Measurements from ENCODE around the gene ALG9. TPM values are rescaled to one million over a fixed set of nuclear protein-coding genes. Genes with fewer than 3 reads are reported as not detected.
"Not testable (repeated sequence)": the region's sequence is repeated elsewhere in the genome, so short reads cannot be mapped to it uniquely, and the experiment has no call there.

Gene ALG9
- total and polyA plus RNA-seq, 3 experiments from 2014 or later: 16.7 to 38.0 (median 37.4) TPM

DNA sequence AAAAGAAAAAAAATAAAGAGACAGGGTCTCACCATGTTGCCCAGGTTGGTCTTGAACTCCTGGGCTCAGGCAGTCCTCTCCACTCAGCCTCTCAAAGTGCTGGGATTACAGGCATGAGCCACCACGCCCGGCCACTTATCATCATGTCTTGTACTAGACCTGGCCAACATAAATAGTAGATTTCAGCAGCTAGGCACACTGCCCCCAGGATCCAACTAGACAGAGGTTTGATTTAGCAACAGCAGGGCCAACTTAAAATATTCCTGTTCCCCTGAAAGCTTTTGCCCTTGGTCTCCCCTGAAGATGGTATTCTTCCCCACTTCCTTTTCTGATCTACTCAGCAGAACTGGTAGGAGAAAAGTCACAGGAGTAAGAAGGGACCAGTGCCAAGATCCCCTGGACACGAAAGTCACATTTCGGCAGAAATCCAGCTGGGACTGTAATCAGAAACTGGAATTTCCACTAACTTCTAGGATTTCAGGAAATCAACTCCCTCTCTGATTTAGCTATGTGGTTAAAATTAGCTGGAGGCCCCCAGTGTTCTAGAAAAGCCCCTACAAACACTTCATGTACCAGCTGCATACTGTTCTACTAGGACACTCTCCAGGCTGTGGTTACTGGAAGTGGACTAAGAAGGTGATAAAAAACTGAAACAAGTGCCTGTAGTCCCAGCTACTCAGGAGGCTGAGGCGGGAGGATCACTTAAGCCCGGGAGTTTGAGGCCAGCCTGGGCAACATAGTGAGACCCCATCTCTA lies 96.2 kb downstream of the ALG9 start:
- Mint-ChIP-seq H3K27me3 (no peaks in the 10 kb centered on the region), H3K36me3 (no peaks in the 10 kb centered on the region), H3K4me3 (no peak overlapping the region), H3K9me3 (no peaks in the 10 kb centered on the region), H3K27ac (no peak overlapping the region), H3K4me1 (no peaks in the 10 kb centered on the region)
- Histone ChIP-seq H3K36me3 (ENCODE audit: insufficient read depth, low read length) (no peaks in the 10 kb centered on the region), H3K9me3 (ENCODE audit: low read length) (no peaks in the 10 kb centered on the region), H3K27me3 (ENCODE audit: insufficient read depth, low read length, poor library complexity, severe bottlenecking) (no peaks in the 10 kb centered on the region), H3K4me1 (ENCODE audit: insufficient read depth, low read length) (no peaks in the 10 kb centered on the region), H3K4me3 (ENCODE audit: low read length) (no peak overlapping the region), H3K27ac (ENCODE audit: low read depth, low read length) (no peak overlapping the region)
- no peak for DNase-seq
- ChIA-PET CTCF (interaction anchor here (1.0 to 5.8 kb wide), 5 partner anchors 9 to 191 kb away, joined by 3 to 97 read pairs (median 4); no protein-coding TSS in a partner anchor), POLR2A (no interaction called here)

DNA sequence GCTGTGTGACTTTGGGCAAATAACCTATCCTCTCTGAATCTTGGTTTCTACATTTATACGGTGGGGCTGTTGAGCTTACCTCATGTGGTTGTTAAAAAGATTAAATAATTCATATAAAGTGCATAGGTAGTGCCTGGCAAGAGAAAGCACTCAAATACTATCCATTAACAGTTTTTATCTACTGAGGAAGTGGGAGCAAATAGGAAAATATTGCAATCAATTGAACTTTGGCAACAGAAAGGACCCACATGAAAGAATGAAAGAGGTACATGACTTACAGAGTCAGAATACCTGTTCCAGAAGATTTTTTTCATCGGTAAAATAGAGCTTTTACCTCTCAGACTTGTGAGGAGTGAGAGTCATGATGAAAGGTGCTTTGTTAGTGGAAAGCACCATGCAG lies 98.8 kb downstream of the ALG9 start:
- Histone ChIP-seq H3K4me1 (ENCODE audit: insufficient read depth, low read length) (no peaks in the 10 kb centered on the region), H3K27me3 (ENCODE audit: insufficient read depth, low read length, poor library complexity, severe bottlenecking) (no peaks in the 10 kb centered on the region), H3K36me3 (ENCODE audit: insufficient read depth, low read length) (no peaks in the 10 kb centered on the region), H3K9me3 (ENCODE audit: low read length) (no peaks in the 10 kb centered on the region), H3K27ac (ENCODE audit: low read depth, low read length) (no peak overlapping the region), H3K4me3 (ENCODE audit: low read length) (no peak overlapping the region)
- H3K36me3 Mint-ChIP-seq: no peaks in the 10 kb centered on the region
- no peaks in the 10 kb centered on the region for H3K27me3 Mint-ChIP-seq
- CTCF ChIA-PET: interaction anchor here (1.5 kb wide), 1 partner anchor 186 kb away, joined by 7 read pairs; no protein-coding TSS in a partner anchor
- H3K4me1 Mint-ChIP-seq: no peaks in the 10 kb centered on the region
- H3K27ac Mint-ChIP-seq: no peak overlapping the region
- H3K4me3 Mint-ChIP-seq: no peak overlapping the region
- no peak for DNase-seq
- H3K9me3 Mint-ChIP-seq: no peaks in the 10 kb centered on the region
- POLR2A ChIA-PET: no interaction called here

DNA sequence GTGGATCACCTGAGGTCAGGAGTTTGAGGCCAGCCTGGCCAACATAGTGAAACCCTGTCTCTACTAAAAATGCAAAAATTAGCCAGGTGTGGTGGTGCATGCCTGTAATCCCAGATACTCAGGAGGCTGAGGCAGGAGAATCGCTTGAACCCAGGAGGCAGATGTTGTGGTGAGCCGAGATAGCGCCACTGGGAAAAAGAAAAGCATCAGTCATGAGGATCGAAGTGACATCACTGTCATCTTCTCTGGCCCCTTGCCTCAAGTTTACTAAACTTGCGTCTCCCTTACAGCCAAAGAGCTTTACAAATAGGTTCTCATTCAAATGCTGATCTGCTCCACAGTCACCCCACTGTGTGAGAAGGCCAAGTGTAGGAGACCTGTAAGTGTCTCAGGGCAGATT lies 100.2 kb downstream of the ALG9 start:
- POLR2A ChIA-PET; H3K27ac Mint-ChIP-seq; H3K27ac ChIP-seq (ENCODE audit: low read depth, low read length); H3K4me1 Mint-ChIP-seq; H3K9me3 Mint-ChIP-seq; H3K4me3 ChIP-seq (ENCODE audit: low read length); H3K36me3 Mint-ChIP-seq; H3K36me3 ChIP-seq (ENCODE audit: insufficient read depth, low read length); H3K4me3 Mint-ChIP-seq; DNase-seq; H3K4me1 ChIP-seq (ENCODE audit: insufficient read depth, low read length); H3K27me3 Mint-ChIP-seq; CTCF ChIA-PET; H3K9me3 ChIP-seq (ENCODE audit: low read length); H3K27me3 ChIP-seq (ENCODE audit: insufficient read depth, low read length, poor library complexity, severe bottlenecking): not testable (repeated sequence)

DNA sequence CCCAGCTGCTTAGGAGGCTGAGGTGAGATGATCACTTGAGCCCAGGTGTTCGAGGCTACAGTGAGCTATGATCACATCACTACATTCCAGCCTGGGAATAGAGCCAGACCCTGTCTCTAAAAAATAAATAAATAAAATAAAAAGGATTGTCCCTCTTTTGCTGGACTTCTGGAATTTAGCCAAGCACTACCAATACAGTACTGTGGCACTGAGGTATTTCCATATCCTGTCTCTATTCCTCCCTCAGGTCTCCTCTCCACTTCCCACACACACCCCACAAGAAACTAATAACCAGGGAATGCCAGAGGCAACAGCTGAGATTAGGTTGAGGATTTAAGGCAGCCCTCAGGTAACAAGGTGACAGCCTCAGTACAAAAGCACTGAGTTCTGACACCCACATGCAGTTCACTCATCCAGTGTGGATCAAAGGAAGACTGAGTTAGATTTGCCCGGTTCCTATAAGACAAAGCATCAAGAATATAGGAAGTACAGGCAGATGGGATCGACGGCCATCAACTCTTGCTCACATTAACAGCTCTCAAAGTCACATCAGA lies 100.7 kb downstream of the ALG9 start:
- peak overlapping the region in 1 of 7 donors; percentile 64 for H3K4me3 Mint-ChIP-seq

DNA sequence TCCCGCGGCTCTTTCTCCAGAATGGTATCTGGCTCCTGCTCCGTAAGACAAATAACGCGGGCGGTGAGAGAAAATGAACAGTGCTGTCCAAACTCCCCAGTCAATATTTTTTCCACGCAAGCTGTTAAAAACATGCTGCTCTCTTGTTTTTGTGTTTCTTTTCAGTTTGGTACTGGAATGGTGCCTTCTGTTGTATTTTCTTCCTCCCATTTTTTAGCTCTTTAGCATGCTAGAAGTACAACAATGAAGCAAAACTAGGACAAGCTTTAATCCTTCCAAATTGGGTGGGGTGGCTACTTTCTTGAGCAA lies 104.6 kb downstream of the ALG9 start:
- Histone ChIP-seq H3K36me3 (ENCODE audit: insufficient read depth, low read length) (peaks cover 8% of the 10 kb centered on the region), H3K4me1 (ENCODE audit: insufficient read depth, low read length) (peaks cover 24% of the 10 kb centered on the region), H3K27ac (ENCODE audit: low read depth, low read length) (peak overlapping the region; percentile 78), H3K4me3 (ENCODE audit: low read length) (peak overlapping the region; percentile 87), H3K27me3 (ENCODE audit: insufficient read depth, low read length, poor library complexity, severe bottlenecking) (no peaks in the 10 kb centered on the region), H3K9me3 (ENCODE audit: low read length) (no peaks in the 10 kb centered on the region)
- Mint-ChIP-seq H3K27ac (peak overlapping the region; percentile 21 to 99 (median 98)), H3K4me1 (peaks cover 34 to 48% (median 47%) of the 10 kb centered on the region in 3 donors), H3K27me3 (no peaks in the 10 kb centered on the region), H3K9me3 (no peaks in the 10 kb centered on the region), H3K36me3 (peaks cover 0 to 39% (median 10%) of the 10 kb centered on the region in 3 donors), H3K4me3 (peak overlapping the region; percentile 92 to 100 (median 99))
- ChIA-PET POLR2A (interaction anchor here (1.2 to 1.7 kb wide), 4 partner anchors 19 to 165 kb away, joined by 3 to 5 read pairs (median 4); partner anchors contain the start of genes ALG9 and SIK2), CTCF (interaction anchor here (0.9 to 5.5 kb wide), 7 partner anchors 11 to 180 kb away, joined by 3 to 43 read pairs (median 6); no protein-coding TSS in a partner anchor)
- DNase-seq: no peak

More for the DNA sequence above, 100.7 kb downstream of the ALG9 start:
- no peaks in the 10 kb centered on the region for H3K9me3 ChIP-seq (ENCODE audit: low read length)
- no peaks in the 10 kb centered on the region for H3K9me3 Mint-ChIP-seq
- H3K27ac Mint-ChIP-seq: peak overlapping the region in 1 of 8 donors; percentile 66
- H3K4me1 Mint-ChIP-seq: peaks cover 5 to 10% (median 9%) of the 10 kb centered on the region in 3 donors
- DNase-seq: no peak
- no peak overlapping the region for H3K27ac ChIP-seq (ENCODE audit: low read depth, low read length)
- H3K27me3 Mint-ChIP-seq: no peaks in the 10 kb centered on the region
- H3K36me3 ChIP-seq (ENCODE audit: insufficient read depth, low read length): no peaks in the 10 kb centered on the region
- no peaks in the 10 kb centered on the region for H3K27me3 ChIP-seq (ENCODE audit: insufficient read depth, low read length, poor library complexity, severe bottlenecking)
- H3K4me3 ChIP-seq (ENCODE audit: low read length): no peak overlapping the region
- CTCF ChIA-PET: no interaction called here
- peaks cover 0 to 7% (median 0%) of the 10 kb centered on the region in 3 donors for H3K36me3 Mint-ChIP-seq
- H3K4me1 ChIP-seq (ENCODE audit: insufficient read depth, low read length): peaks cover 8% of the 10 kb centered on the region
- POLR2A ChIA-PET: interaction anchor here (1.1 kb wide), 1 partner anchor 178 kb away, joined by 6 read pairs; no protein-coding TSS in a partner anchor

DNA sequence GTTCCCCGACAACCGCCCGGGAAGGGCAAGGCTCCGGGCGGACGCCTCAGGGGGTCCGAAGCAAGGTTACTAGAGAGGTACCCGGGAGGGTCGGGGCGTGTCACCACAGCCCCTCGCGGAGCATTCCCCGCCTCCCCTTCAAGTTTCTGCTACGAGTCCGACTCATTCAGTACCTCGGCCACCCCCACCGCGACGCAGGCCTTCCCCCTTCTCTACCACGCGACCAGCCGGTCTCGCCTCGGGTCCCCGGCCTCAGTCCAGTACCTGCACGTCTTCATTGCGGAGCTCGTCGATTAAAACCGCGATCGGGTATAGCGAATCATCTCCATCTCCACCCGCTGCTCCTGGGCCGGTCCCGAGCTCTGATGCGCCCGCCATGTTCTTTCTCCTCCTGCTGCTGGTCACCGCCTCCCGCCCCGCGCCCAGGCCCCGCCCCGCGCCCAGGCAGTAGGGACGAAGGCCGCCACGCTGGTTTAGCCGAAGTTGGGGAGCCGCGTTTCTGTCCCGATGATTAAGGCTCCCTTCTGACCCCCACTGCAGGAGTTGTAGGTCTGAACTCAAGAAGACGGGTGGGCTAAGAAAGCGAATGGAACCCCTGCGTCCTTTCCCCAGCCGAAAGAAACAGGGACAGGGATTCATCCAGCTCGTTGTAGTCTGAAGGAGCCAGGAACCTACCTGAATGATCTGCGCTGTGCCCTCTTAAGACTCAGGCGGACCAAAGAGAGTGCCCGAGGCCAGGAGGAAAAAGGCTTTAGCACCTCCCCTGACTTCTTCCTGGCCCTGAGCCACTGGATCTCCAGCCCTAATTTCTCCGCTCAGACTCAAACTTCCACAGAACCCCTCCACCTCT lies 105.2 kb downstream of the ALG9 start, which contains the start of gene PPP2R1B:
Gene PPP2R1B (minus strand): TSS at position 406 of the 850 bp plus-strand sequence. CDS start 28 bp downstream, at position 378.
- Mint-ChIP-seq H3K27me3 (no peaks in the 10 kb centered on the region), H3K9me3 (no peaks in the 10 kb centered on the region), H3K4me1 (peaks cover 34 to 51% (median 48%) of the 10 kb centered on the region in 3 donors), H3K27ac (peak within 1 kb of the TSS; percentile 21 to 99 (median 98)), H3K36me3 (peaks cover 0 to 43% (median 10%) of the 10 kb centered on the region in 3 donors), H3K4me3 (peak within 1 kb of the TSS; percentile 92 to 100 (median 99))
- peaks cover 24% of the 10 kb centered on the region for H3K4me1 ChIP-seq (ENCODE audit: insufficient read depth, low read length)
- H3K27ac ChIP-seq (ENCODE audit: low read depth, low read length): peak within 1 kb of the TSS; percentile 78
- CTCF ChIA-PET: interaction anchor here (1.3 to 5.5 kb wide), 6 partner anchors 12 to 179 kb away, joined by 3 to 43 read pairs (median 6); no protein-coding TSS in a partner anchor
- POLR2A ChIA-PET: interaction anchor here (0.7 to 1.7 kb wide), 6 partner anchors 19 to 165 kb away, joined by 3 to 5 read pairs (median 3); partner anchors contain the start of genes ALG9 and SIK2
- no peaks in the 10 kb centered on the region for H3K9me3 ChIP-seq (ENCODE audit: low read length)
- peaks cover 8% of the 10 kb centered on the region for H3K36me3 ChIP-seq (ENCODE audit: insufficient read depth, low read length)
- H3K27me3 ChIP-seq (ENCODE audit: insufficient read depth, low read length, poor library complexity, severe bottlenecking): no peaks in the 10 kb centered on the region
- DNase-seq: peak; percentile 65 to 82 (median 72)
- peak within 1 kb of the TSS; percentile 87 for H3K4me3 ChIP-seq (ENCODE audit: low read length)

DNA sequence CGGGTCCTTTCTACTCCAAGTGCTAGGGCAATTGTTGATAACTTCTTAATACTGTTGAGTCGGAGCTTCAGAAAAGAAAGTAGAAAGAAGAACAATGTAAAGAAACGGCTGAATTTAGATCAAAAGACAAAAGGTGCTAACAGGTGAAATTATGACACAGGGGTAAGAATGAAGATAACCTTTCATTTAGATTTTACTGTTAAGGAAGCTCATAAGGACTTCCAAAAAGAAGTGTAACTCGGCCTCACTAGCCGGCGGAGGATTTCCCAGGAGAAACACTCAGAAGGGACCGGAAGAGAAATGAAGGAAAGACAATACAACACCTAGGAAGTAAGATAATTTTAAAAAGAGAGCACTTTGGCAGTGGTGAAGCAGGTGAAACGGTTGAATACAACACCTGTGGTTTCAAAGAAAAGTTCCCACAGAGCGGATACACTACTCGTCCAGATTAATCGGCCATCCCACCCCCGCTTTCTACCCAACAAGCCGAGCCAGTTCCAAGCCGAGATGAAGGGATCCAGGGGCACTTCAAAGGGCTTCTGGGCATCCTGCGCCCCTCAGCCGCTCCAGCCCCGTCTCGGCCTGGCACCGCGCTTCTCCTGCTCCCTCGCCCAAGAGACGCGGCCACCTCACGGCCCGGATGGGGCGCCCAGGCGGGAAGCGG lies 105.9 kb downstream of the ALG9 start:
- Mint-ChIP-seq H3K27ac (peak overlapping the region; percentile 4 to 99 (median 97)), H3K9me3 (no peaks in the 10 kb centered on the region), H3K4me1 (peaks cover 34 to 52% (median 48%) of the 10 kb centered on the region in 3 donors), H3K27me3 (no peaks in the 10 kb centered on the region), H3K36me3 (peaks cover 0 to 50% (median 10%) of the 10 kb centered on the region in 3 donors), H3K4me3 (peak overlapping the region; percentile 92 to 100 (median 99))
- DNase-seq: peak in 1 of 5 donors; percentile 8
- peak overlapping the region; percentile 87 for H3K4me3 ChIP-seq (ENCODE audit: low read length)
- ChIA-PET CTCF (interaction anchor here (1.6 to 5.5 kb wide), 5 partner anchors 13 to 178 kb away, joined by 5 to 43 read pairs (median 6); no protein-coding TSS in a partner anchor), POLR2A (interaction anchor here (0.7 to 1.7 kb wide), 4 partner anchors 106 to 164 kb away, joined by 3 to 5 read pairs (median 3); partner anchors contain the start of genes ALG9 and SIK2)
- H3K36me3 ChIP-seq (ENCODE audit: insufficient read depth, low read length): peaks cover 13% of the 10 kb centered on the region
- peak overlapping the region; percentile 78 for H3K27ac ChIP-seq (ENCODE audit: low read depth, low read length)
- H3K27me3 ChIP-seq (ENCODE audit: insufficient read depth, low read length, poor library complexity, severe bottlenecking): no peaks in the 10 kb centered on the region
- H3K9me3 ChIP-seq (ENCODE audit: low read length): no peaks in the 10 kb centered on the region
- H3K4me1 ChIP-seq (ENCODE audit: insufficient read depth, low read length): peaks cover 24% of the 10 kb centered on the region
